Adrenal gland (tissue), 12 donors: Measurements from ENCODE around the gene KDM2A. TPM values are rescaled to one million over a fixed set of nuclear protein-coding genes. Genes with fewer than 3 reads are reported as not detected.

Experiments used
- DNase-seq, 7 donors: peaks; one replicate each; pipeline ENCODE4 v3.0.0-alpha.2; 2019 to 2020
- H3K27ac ChIP-seq, 5 donors: fragments of 200-600 bp; sonication (generic) in 4 of 5; 1 replicate in 3 of 5; 2 replicates in 2 of 5; pipeline versions ENCODE4 v1.5.1 to v1.8.0; 2016 to 2020; ENCODE audit warnings: mild to moderate bottlenecking in 1 of 5
- H3K27me3 ChIP-seq: fragments of 200-600 bp; 2 replicates; pipeline ENCODE4 v1.8.0; 2021
- H3K36me3 ChIP-seq, 2 donors: fragments of 200-600 bp; replicated peaks in 1 of 2; 1 replicate in 1 of 2; 2 replicates in 1 of 2; pipeline versions ENCODE4 v1.5.1 to v1.8.0; 2018 to 2022
- H3K4me1 ChIP-seq, 2 donors: fragments of 200-600 bp; replicated peaks in 1 of 2; 1 replicate in 1 of 2; 2 replicates in 1 of 2; pipeline versions ENCODE4 v1.5.1 to v1.8.0; 2018 to 2021
- H3K4me3 ChIP-seq, 4 donors: fragments of 200-600 bp; sonication (generic) in 3 of 4; one replicate each; pipeline ENCODE4 v1.5.1; 2016 to 2018
- H3K9me3 ChIP-seq, 3 donors: fragments of 200-600 bp; sonication (generic) in 1 of 3; replicated peaks in 1 of 3; 1 replicate in 2 of 3; 2 replicates in 1 of 3; pipeline versions ENCODE4 v1.5.1 to v1.8.0; 2016 to 2021
- POLR2A ChIP-seq, 2 donors: fragments of 450-650 bp; IDR thresholded peaks; one replicate each; pipeline ENCODE4 v1.6.1; 2017; ENCODE audit warnings: antibody characterized with exemption in 2 of 2, mild to moderate bottlenecking in 2 of 2, moderate library complexity in 1 of 2
- WGBS, 4 donors: extraction: QIAGEN DNeasy Blood & Tissue Kit in 2 of 4; methylation state at CpG; one replicate each; pipeline versions ENCODE4 v1.1.5 to v1.1.7; 2013 to 2017; 5-methylcytosine and 5-hydroxymethylcytosine counted together
- intact Hi-C, 2 donors: fragments of 100-400 bp; cut with DNase I; formaldehyde crosslinking; loops; one replicate each; pipeline versions ENCODE4 v1.14.1 to v1.15.0; 2022 to 2023
- polyA plus RNA-seq, 3 donors: library from polyadenylated mRNA; stranded (reverse); fragments of 200-250 nt in 2 of 3; fragments of 350-450 nt in 1 of 3; fragmentation: Illumina TruSeq in 1 of 3; extraction: RNeasy Lipid Tissue Mini Kit (QIAGEN cat#74804) in 1 of 3; gene quantifications; one replicate each; pipeline ENCODE4 v1.2.3, GENCODE V29; 2013 to 2014
- total RNA-seq, 9 donors: library from RNA; depleted of rRNA in 4 of 9; stranded (reverse); fragments of >200 nt in 4 of 9; fragments of 120-200 nt in 1 of 9; fragmentation: NEBNext Ultra II Directional in 1 of 9; extraction: Animal tissue kit (Norgen Biotek cat#: 25700) in 1 of 9; gene quantifications; one replicate each; pipeline versions ENCODE4 v1.1.0 to v1.2.4, GENCODE V29; 2013 to 2023
- TF ChIP-seq, protein P1 (sequence below), 6 experiments: fragments of 450-650 bp in 4 of 6; fragments of 200-600 bp in 2 of 6; sonication (generic) in 1 of 6; IDR thresholded peaks; 1 replicate in 5 of 6; 2 replicates in 1 of 6; pipeline versions ENCODE4 v1.5.1 to v1.8.0; 2016 to 2021; ENCODE audit warnings: antibody characterized with exemption in 6 of 6, mild to moderate bottlenecking in 2 of 6, moderate library complexity in 1 of 6
- donor health status: healthy with polysubstance abuse.
- donor health status: Bipolar disorder and iron deficiency.
- donor health status: DM: yes; HTN: yes; CAD: no.
- donor health status: DM: no; HTN: no; CAD: no.
- donor health status: DM: no; HTN: no; CAD: no.
- donor health status: DM: yes; HTN: yes; CAD: no.

Gene KDM2A
- total and polyA plus RNA-seq, 12 donors = 30.6 to 65.3 (median 45.7) TPM

DNA sequence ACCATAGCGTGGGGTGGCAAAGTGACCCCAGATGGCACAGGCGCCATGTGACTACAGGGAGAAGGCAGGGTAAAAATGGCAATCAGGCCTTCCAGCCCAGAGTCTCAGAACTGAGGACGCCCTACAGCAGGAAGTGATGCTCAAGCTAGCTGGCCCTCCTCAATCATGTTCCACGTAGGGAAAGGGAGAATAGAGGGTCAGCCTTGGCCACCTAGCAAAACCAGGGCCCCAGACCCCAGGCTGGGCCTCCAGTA lies 169.1 kb downstream of the KDM2A start:
- TF ChIP-seq POLR2A (IDR thresholded peaks at IDR 0.05) = no peak
- TF ChIP-seq, protein P1, sequence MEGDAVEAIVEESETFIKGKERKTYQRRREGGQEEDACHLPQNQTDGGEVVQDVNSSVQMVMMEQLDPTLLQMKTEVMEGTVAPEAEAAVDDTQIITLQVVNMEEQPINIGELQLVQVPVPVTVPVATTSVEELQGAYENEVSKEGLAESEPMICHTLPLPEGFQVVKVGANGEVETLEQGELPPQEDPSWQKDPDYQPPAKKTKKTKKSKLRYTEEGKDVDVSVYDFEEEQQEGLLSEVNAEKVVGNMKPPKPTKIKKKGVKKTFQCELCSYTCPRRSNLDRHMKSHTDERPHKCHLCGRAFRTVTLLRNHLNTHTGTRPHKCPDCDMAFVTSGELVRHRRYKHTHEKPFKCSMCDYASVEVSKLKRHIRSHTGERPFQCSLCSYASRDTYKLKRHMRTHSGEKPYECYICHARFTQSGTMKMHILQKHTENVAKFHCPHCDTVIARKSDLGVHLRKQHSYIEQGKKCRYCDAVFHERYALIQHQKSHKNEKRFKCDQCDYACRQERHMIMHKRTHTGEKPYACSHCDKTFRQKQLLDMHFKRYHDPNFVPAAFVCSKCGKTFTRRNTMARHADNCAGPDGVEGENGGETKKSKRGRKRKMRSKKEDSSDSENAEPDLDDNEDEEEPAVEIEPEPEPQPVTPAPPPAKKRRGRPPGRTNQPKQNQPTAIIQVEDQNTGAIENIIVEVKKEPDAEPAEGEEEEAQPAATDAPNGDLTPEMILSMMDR (IDR thresholded peaks at IDR 0.05) = no peak
- H3K27me3 ChIP-seq = no peaks in the 10 kb centered on the region
- intact Hi-C loops = no loop called here
- 31 to 80% (median 38%) methylated on average over 1 to 4 of the region's 4 CpGs for WGBS, 4 donors
- H3K4me1 ChIP-seq = peaks cover 18 to 31% of the 10 kb centered on the region in 2 donors
- H3K27ac ChIP-seq = peak overlapping the region; percentile 91 to 95 (median 93)
- H3K9me3 ChIP-seq = no peaks in the 10 kb centered on the region
- DNase-seq = no peak
- peaks cover 0 to 67% of the 10 kb centered on the region in 2 donors for H3K36me3 ChIP-seq
- peak overlapping the region in 2 of 4 donors; percentile 61 to 89 for H3K4me3 ChIP-seq

DNA sequence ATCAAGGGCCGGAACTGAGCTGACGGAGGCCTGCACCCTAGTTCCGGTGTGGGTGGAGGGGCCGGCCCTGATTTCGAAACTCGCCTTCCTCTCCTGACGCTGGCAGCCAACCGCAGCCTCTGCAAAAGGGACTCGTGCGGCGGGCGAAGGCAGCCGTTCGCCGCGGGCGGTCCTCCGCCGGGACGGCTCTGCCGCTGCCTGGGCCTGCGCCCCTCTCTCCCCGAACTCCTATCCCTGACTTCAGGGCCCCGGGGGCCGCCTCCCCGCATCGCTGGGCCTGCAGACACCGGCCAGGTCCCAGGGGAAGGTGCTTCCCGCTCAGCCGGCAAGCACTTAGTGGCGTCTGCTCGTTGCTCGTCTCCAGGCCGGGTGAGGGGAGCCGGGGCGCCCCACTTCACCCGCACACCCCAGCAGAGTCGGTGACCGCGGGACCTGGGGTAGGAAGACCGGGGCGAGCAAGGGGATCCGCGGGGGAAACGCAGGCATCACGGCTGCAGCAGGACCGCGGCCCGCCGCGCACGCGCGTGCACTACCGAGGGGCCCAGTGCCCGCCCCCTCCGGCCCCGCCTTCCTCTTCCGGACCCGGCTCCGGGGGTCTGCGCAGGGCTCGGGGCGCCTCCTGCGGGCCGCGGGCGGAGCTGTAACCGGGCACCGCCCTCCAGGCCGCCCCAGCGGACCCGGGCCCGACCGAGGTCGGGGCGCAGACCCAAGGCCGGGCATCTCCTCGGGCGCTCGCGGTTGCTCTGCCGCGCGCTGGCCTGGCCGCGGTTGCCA lies 169.6 kb downstream of the KDM2A start:
- TF ChIP-seq POLR2A (IDR thresholded peaks at IDR 0.05) = peak; percentile 38 to 65
- TF ChIP-seq, protein P1 (IDR thresholded peaks at IDR 0.05) = peak in 3 of 6 experiments; percentile 23 to 63 (median 52)
- peak; percentile 82 to 95 (median 90) for DNase-seq
- 0 to 1% (median 0%) methylated on average over 6 to 87 of the region's 87 CpGs; no CpG with 5 or more reads in 1 of the 4 donors for WGBS, 4 donors

DNA sequence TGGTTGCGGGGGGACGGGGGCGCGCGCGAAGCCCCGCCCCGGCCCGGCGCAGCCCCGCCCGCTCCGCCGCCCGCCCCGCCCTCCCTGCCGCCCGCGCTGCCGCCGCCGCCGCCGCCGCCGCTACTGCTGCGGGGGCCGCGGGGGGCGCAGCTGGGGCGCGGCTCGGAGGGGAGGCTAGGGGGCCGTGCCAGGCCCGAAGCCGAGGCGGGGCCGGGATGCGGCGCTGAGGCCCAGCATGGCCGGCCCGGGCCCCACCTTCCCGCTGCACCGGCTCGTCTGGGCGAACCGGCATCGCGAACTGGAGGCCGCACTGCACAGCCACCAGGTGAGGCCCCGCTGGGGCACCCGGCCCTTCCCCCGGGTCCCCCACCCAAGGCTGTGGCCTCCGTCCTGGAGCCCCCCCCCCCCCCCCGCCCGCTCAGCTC lies 170.2 kb downstream of the KDM2A start, which contains the start of gene ANKRD13D:
Gene ANKRD13D, plus strand, starts transcription at position 78 of the 425 bp plus-strand sequence. Its CDS starts 158 bp downstream, at position 236.
- Histone ChIP-seq H3K4me3 (peak within 1 kb of the TSS; percentile 52 to 89 (median 70)), H3K4me1 (peaks cover 18 to 33% of the 10 kb centered on the region in 2 donors)
- intact Hi-C loops = no loop called here

More for the DNA sequence above, 169.6 kb downstream of the KDM2A start:
- intact Hi-C loops = no loop called here
- peaks cover 18 to 33% of the 10 kb centered on the region in 2 donors for H3K4me1 ChIP-seq
- peak overlapping the region; percentile 52 to 89 (median 70) for H3K4me3 ChIP-seq
- H3K27me3 ChIP-seq = no peaks in the 10 kb centered on the region
- peaks cover 0 to 66% of the 10 kb centered on the region in 2 donors for H3K36me3 ChIP-seq
- H3K27ac ChIP-seq = peak overlapping the region; percentile 91 to 95 (median 93)
- H3K9me3 ChIP-seq = no peaks in the 10 kb centered on the region

More for the DNA sequence above, 170.2 kb downstream of the KDM2A start, which contains the start of gene ANKRD13D:
- TF ChIP-seq, protein P1 (IDR thresholded peaks at IDR 0.05) = no peak
- no peak for TF ChIP-seq POLR2A (IDR thresholded peaks at IDR 0.05)
- Histone ChIP-seq H3K36me3 (peaks cover 0 to 66% of the 10 kb centered on the region in 2 donors), H3K9me3 (no peaks in the 10 kb centered on the region), H3K27me3 (no peaks in the 10 kb centered on the region), H3K27ac (peak within 1 kb of the TSS; percentile 91 to 95 (median 93))
- DNase-seq = peak in 1 of 7 donors; percentile 51
- WGBS, 4 donors = 0% methylated on average over 1 to 56 of the region's 56 CpGs
